CD4-positive, alpha-beta T cell (primary cell): ENCODE results near the gene ADAM10. TPM values are rescaled to one million over a fixed set of nuclear protein-coding genes. Genes with fewer than 3 reads are reported as not detected.

Source experiments
- ATAC-seq: fragments of 200-7000 bp; cut with Tn5 transposase; one replicate; pipeline ENCODE4 v1.10.0; 2022; ENCODE audit warnings: mild to moderate bottlenecking; ENCODE audit not compliant: poor library complexity
- CTCF ChIA-PET: fragments of 350-600 bp; sonication (Branson Sonifier 250); formaldehyde crosslinking; loops from one replicate; lab custom pipeline; 2021; ENCODE audit warnings: antibody characterized with exemption, inconsistent platforms; lab: Charles Lee
- POLR2A ChIA-PET: fragments of 350-600 bp; sonication (Branson Sonifier 250); formaldehyde crosslinking; loops from one replicate; lab custom pipeline; 2021; ENCODE audit warnings: antibody characterized with exemption, inconsistent platforms; lab: Charles Lee
- DNase-seq, 14 experiments: peaks; one replicate each; pipeline ENCODE4 v3.0.0-alpha.2; 2013 to 2020; ENCODE audit warnings: mixed read lengths in 2 of 14
- H3K27ac ChIP-seq, 2 donors: one replicate each; pipeline versions ENCODE4 v1.5.1 to v1.7.0; 2013; ENCODE audit warnings: low read length in 2 of 2, low read depth in 1 of 2, mild to moderate bottlenecking in 1 of 2
- H3K27me3 ChIP-seq, 2 experiments: 1 replicate in 1 of 2; 2 replicates in 1 of 2; pipeline versions ENCODE4 v1.6.1 to v1.7.0; 2013; ENCODE audit warnings: low read length in 2 of 2, control low read depth in 1 of 2, mild to moderate bottlenecking in 1 of 2, moderate library complexity in 1 of 2; ENCODE audit not compliant: insufficient read depth in 2 of 2, control insufficient read depth in 1 of 2
- H3K36me3 ChIP-seq: one replicate; pipeline ENCODE4 v1.6.1; 2013; ENCODE audit warnings: low read length, control low read depth; ENCODE audit not compliant: insufficient read depth
- H3K4me1 ChIP-seq: one replicate; pipeline ENCODE4 v1.6.1; 2013; ENCODE audit warnings: low read length, control low read depth; ENCODE audit not compliant: insufficient read depth
- H3K4me3 ChIP-seq: one replicate; pipeline ENCODE4 v1.5.1; 2013; ENCODE audit warnings: mild to moderate bottlenecking, low read length, moderate library complexity
- H3K9me3 ChIP-seq, 2 experiments: 1 replicate in 1 of 2; 2 replicates in 1 of 2; pipeline versions ENCODE4 v1.6.1 to v1.7.0; 2013; ENCODE audit warnings: low read length in 2 of 2, mild to moderate bottlenecking in 2 of 2, control low read depth in 1 of 2, moderate library complexity in 1 of 2; ENCODE audit not compliant: control insufficient read depth in 1 of 2, insufficient read depth in 1 of 2
- H3K27ac Mint-ChIP-seq: one replicate; pipeline ENCODE4 v1.8.0; 2020; ENCODE audit warnings: mixed read lengths
- H3K27me3 Mint-ChIP-seq: one replicate; pipeline ENCODE4 v1.8.0; 2021; ENCODE audit warnings: mixed read lengths
- H3K36me3 Mint-ChIP-seq: one replicate; pipeline ENCODE4 v1.8.0; 2021; ENCODE audit warnings: low read depth, mixed read lengths
- H3K4me1 Mint-ChIP-seq: one replicate; pipeline ENCODE4 v1.8.0; 2021; ENCODE audit warnings: low read depth, mixed read lengths
- H3K4me3 Mint-ChIP-seq: one replicate; pipeline ENCODE4 v1.8.0; 2020; ENCODE audit warnings: mild to moderate bottlenecking, mixed read lengths
- H3K9me3 Mint-ChIP-seq: one replicate; pipeline ENCODE4 v1.8.0; 2020; ENCODE audit warnings: mixed read lengths
- CTCF ChIP-seq: fragments of 200-600 bp; IDR thresholded peaks from one replicate; pipeline ENCODE4 v1.8.0; 2022; ENCODE audit warnings: antibody characterized with exemption, mild to moderate bottlenecking
- intact Hi-C, 2 experiments: fragments of 100-400 bp; cut with DNase I in 1 of 2; cut with micrococcal nuclease in 1 of 2; formaldehyde crosslinking; loops; one replicate each; pipeline versions ENCODE4 v1.15.1 to v1.9.0; 2023 to 2025; cut with DNase I, micrococcal nuclease
- total RNA-seq, 174 experiments: library from RNA in 2 of 174; stranded (reverse) in 2 of 174; gene quantifications; one replicate each; pipeline ENCODE4 v1.2.3 and lab custom pipeline; 2021 to 2026

Gene ADAM10
- total RNA-seq, 2 experiments from 2014 or later, result 70.5 to 80.4 TPM

GRCh38 chr15:58702233-58702632 is 47.3 kb downstream of the ADAM10 start:
- no peak for DNase-seq
- ChIA-PET POLR2A (no interaction called here), CTCF (no interaction called here)
- no peaks in the 10 kb centered on the region for H3K27me3 ChIP-seq
- H3K36me3 ChIP-seq, result peaks cover 16% of the 10 kb centered on the region
- H3K4me1 ChIP-seq, result peaks cover 10% of the 10 kb centered on the region
- Mint-ChIP-seq H3K4me3 (no peak overlapping the region), H3K36me3 (peaks cover 87% of the 10 kb centered on the region), H3K4me1 (peaks cover 77% of the 10 kb centered on the region), H3K27me3 (no peaks in the 10 kb centered on the region), H3K9me3 (peaks cover 14% of the 10 kb centered on the region), H3K27ac (no peak overlapping the region)
- H3K27ac ChIP-seq, result no peak overlapping the region
- intact Hi-C loops, result no loop called here
- ATAC-seq, result no peak
- no peak for TF ChIP-seq CTCF
- H3K9me3 ChIP-seq, result peaks cover 17 to 19% of the 10 kb centered on the region in 2 experiments
- H3K4me3 ChIP-seq, result no peak overlapping the region

- DNase-seq, result no peak
- Histone ChIP-seq H3K27me3 (no peaks in the 10 kb centered on the region), H3K4me1 (peaks cover 19% of the 10 kb centered on the region), H3K9me3 (peaks cover 17 to 25% of the 10 kb centered on the region in 2 experiments), H3K4me3 (no peak overlapping the region), H3K27ac (no peak overlapping the region), H3K36me3 (peaks cover 16% of the 10 kb centered on the region)
- peaks cover 78% of the 10 kb centered on the region for H3K4me1 Mint-ChIP-seq
- intact Hi-C loops, result no loop called here
- CTCF ChIA-PET, result no interaction called here
- H3K27me3 Mint-ChIP-seq, result no peaks in the 10 kb centered on the region
- TF ChIP-seq CTCF, result no peak
- POLR2A ChIA-PET, result no interaction called here
- H3K9me3 Mint-ChIP-seq, result peaks cover 14% of the 10 kb centered on the region
- no peak overlapping the region for H3K27ac Mint-ChIP-seq
- no peak overlapping the region for H3K4me3 Mint-ChIP-seq
- H3K36me3 Mint-ChIP-seq, result peaks cover 88% of the 10 kb centered on the region
- ATAC-seq, result no peak
Observed at GRCh38 chr15:58701376-58701775, 48.1 kb downstream of the ADAM10 start.

- TF ChIP-seq CTCF, result no peak
- Mint-ChIP-seq H3K36me3 (peaks cover 88% of the 10 kb centered on the region), H3K27ac (no peak overlapping the region), H3K4me1 (peaks cover 75% of the 10 kb centered on the region), H3K4me3 (no peak overlapping the region), H3K27me3 (no peaks in the 10 kb centered on the region), H3K9me3 (peaks cover 14% of the 10 kb centered on the region)
- Histone ChIP-seq H3K27ac (no peak overlapping the region), H3K27me3 (no peaks in the 10 kb centered on the region), H3K4me1 (peaks cover 22% of the 10 kb centered on the region), H3K9me3 (peaks cover 17 to 25% of the 10 kb centered on the region in 2 experiments), H3K36me3 (peaks cover 11% of the 10 kb centered on the region), H3K4me3 (no peak overlapping the region)
- intact Hi-C loops, result no loop called here
- DNase-seq, result no peak
- ATAC-seq, result no peak
- ChIA-PET POLR2A (no interaction called here), CTCF (no interaction called here)
Observed at GRCh38 chr15:58699769-58700168, 49.7 kb downstream of the ADAM10 start.
